Muscle layer of duodenum (tissue), 2 donors: ENCODE data around the gene EIF2A.
"Not testable (repeated sequence)": the region's sequence is repeated elsewhere in the genome, so short reads cannot be mapped to it uniquely, and the experiment has no call there.

Experiments
- H3K27ac ChIP-seq: one replicate; pipeline ENCODE4 v1.7.0; 2013; ENCODE audit warnings: mild to moderate bottlenecking, low read length
- H3K27me3 ChIP-seq: one replicate; pipeline ENCODE4 v1.7.0; 2013; ENCODE audit warnings: low read depth, mild to moderate bottlenecking, control low read depth, low read length
- H3K36me3 ChIP-seq, 2 donors: one replicate each; pipeline ENCODE4 v1.7.0; 2013; ENCODE audit warnings: low read length in 2 of 2, control low read depth in 1 of 2, mild to moderate bottlenecking in 1 of 2; ENCODE audit not compliant: insufficient read depth in 2 of 2, control insufficient read depth in 1 of 2
- H3K4me1 ChIP-seq, 2 donors: one replicate each; pipeline ENCODE4 v1.7.0; 2013; ENCODE audit warnings: low read length in 2 of 2, mild to moderate bottlenecking in 2 of 2, control low read depth in 1 of 2, moderate library complexity in 1 of 2; ENCODE audit not compliant: insufficient read depth in 2 of 2, control insufficient read depth in 1 of 2
- H3K4me3 ChIP-seq, 2 donors: one replicate each; pipeline ENCODE4 v1.7.0; 2013; ENCODE audit warnings: low read length in 2 of 2, low read depth in 1 of 2, mild to moderate bottlenecking in 1 of 2
- H3K9me3 ChIP-seq, 2 donors: one replicate each; pipeline ENCODE4 v1.7.0; 2013; ENCODE audit warnings: low read length in 2 of 2, control low read depth in 1 of 2, mild to moderate bottlenecking in 1 of 2; ENCODE audit not compliant: control insufficient read depth in 1 of 2
- donor health status: healthy.

Gene EIF2A

GRCh38 chr3:150582620-150583019, 36.0 kb downstream of the EIF2A start:
- peaks cover 14 to 48% of the 10 kb centered on the region in 2 donors for H3K36me3 ChIP-seq
- H3K27me3 ChIP-seq = no peaks in the 10 kb centered on the region
- H3K9me3 ChIP-seq = no peaks in the 10 kb centered on the region
- no peak overlapping the region for H3K4me3 ChIP-seq
- H3K27ac ChIP-seq = no peak overlapping the region
- no peaks in the 10 kb centered on the region for H3K4me1 ChIP-seq

- Histone ChIP-seq H3K9me3 (no peaks in the 10 kb centered on the region), H3K27me3 (no peaks in the 10 kb centered on the region), H3K27ac (no peak overlapping the region), H3K4me3 (no peak overlapping the region), H3K36me3 (peaks cover 14 to 48% of the 10 kb centered on the region in 2 donors), H3K4me1 (no peaks in the 10 kb centered on the region)
Measured at GRCh38 chr3:150583028-150583427, 36.4 kb downstream of the EIF2A start.

- no peaks in the 10 kb centered on the region for H3K4me1 ChIP-seq
- no peak overlapping the region for H3K27ac ChIP-seq
- peaks cover 4 to 18% of the 10 kb centered on the region in 2 donors for H3K36me3 ChIP-seq
- H3K27me3 ChIP-seq = no peaks in the 10 kb centered on the region
- H3K4me3 ChIP-seq = no peak overlapping the region
- H3K9me3 ChIP-seq = no peaks in the 10 kb centered on the region
Measured at GRCh38 chr3:150588027-150588830, 41.6 kb downstream of the EIF2A start.

- H3K4me3 ChIP-seq = no peak overlapping the region
- H3K27ac ChIP-seq = no peak overlapping the region
- no peaks in the 10 kb centered on the region for H3K27me3 ChIP-seq
- no peaks in the 10 kb centered on the region for H3K9me3 ChIP-seq
- no peaks in the 10 kb centered on the region for H3K4me1 ChIP-seq
- H3K36me3 ChIP-seq = peaks cover 0 to 11% of the 10 kb centered on the region in 2 donors
Measured at GRCh38 chr3:150589759-150590158, 43.2 kb downstream of the EIF2A start.

GRCh38 chr3:150594150-150594549, 47.6 kb downstream of the EIF2A start:
- H3K9me3 ChIP-seq = no peaks in the 10 kb centered on the region
- no peaks in the 10 kb centered on the region for H3K27me3 ChIP-seq
- H3K27ac ChIP-seq = no peak overlapping the region
- no peaks in the 10 kb centered on the region for H3K36me3 ChIP-seq
- no peaks in the 10 kb centered on the region for H3K4me1 ChIP-seq
- H3K4me3 ChIP-seq = no peak overlapping the region

- Histone ChIP-seq H3K27ac (no peak overlapping the region), H3K4me1 (no peaks in the 10 kb centered on the region), H3K36me3 (no peaks in the 10 kb centered on the region), H3K27me3 (no peaks in the 10 kb centered on the region), H3K9me3 (no peaks in the 10 kb centered on the region), H3K4me3 (no peak overlapping the region)
Measured at GRCh38 chr3:150597646-150598045, 51.1 kb downstream of the EIF2A start.

- H3K9me3 ChIP-seq = no peaks in the 10 kb centered on the region
- H3K4me1 ChIP-seq = peaks cover 0 to 2% of the 10 kb centered on the region in 2 donors
- no peak overlapping the region for H3K4me3 ChIP-seq
- H3K27ac ChIP-seq = no peak overlapping the region
- H3K36me3 ChIP-seq = no peaks in the 10 kb centered on the region
- H3K27me3 ChIP-seq = no peaks in the 10 kb centered on the region
Measured at GRCh38 chr3:150599611-150600297, 53.2 kb downstream of the EIF2A start.

GRCh38 chr3:150600647-150601530, 54.3 kb downstream of the EIF2A start:
- H3K9me3 ChIP-seq, H3K4me3 ChIP-seq, H3K27me3 ChIP-seq, H3K36me3 ChIP-seq, H3K27ac ChIP-seq: not testable (repeated sequence)
- H3K4me1 ChIP-seq = peaks cover 4 to 13% of the 10 kb centered on the region in 2 donors

GRCh38 chr3:150602426-150603152, 56.0 kb downstream of the EIF2A start:
- peak overlapping the region; percentile 94 for H3K27ac ChIP-seq
- peak overlapping the region; percentile 86 to 92 for H3K4me3 ChIP-seq
- H3K27me3 ChIP-seq = no peaks in the 10 kb centered on the region
- H3K4me1 ChIP-seq = peaks cover 4 to 27% of the 10 kb centered on the region in 2 donors
- H3K9me3 ChIP-seq = no peaks in the 10 kb centered on the region
- H3K36me3 ChIP-seq = no peaks in the 10 kb centered on the region

GRCh38 chr3:150603153-150603979, 56.8 kb downstream of the EIF2A start, which contains the start of gene SELENOT:
Gene SELENOT (plus strand): TSS chr3:150603321. CDS start chr3:150603363, 42 bp downstream.
- no peaks in the 10 kb centered on the region for H3K27me3 ChIP-seq
- H3K4me3 ChIP-seq = peak within 1 kb of the TSS; percentile 86 to 92
- no peaks in the 10 kb centered on the region for H3K9me3 ChIP-seq
- H3K4me1 ChIP-seq = peaks cover 4 to 34% of the 10 kb centered on the region in 2 donors
- H3K36me3 ChIP-seq = no peaks in the 10 kb centered on the region
- peak within 1 kb of the TSS; percentile 94 for H3K27ac ChIP-seq
